Transverse colon (tissue), 3 donors: ENCODE measurements around the gene PIEZO1.

Experiments used
- CTCF ChIP-seq, 5 experiments: fragments of 200-600 bp in 3 of 5; fragments of 450-650 bp in 2 of 5; sonication (generic) in 3 of 5; IDR thresholded peaks; 1 replicate in 2 of 5; 2 replicates in 3 of 5; pipeline ENCODE4 v1.5.1; 2016 to 2017; ENCODE audit warnings: antibody characterized with exemption in 5 of 5, inconsistent platforms in 3 of 5, mild to moderate bottlenecking in 2 of 5, moderate library complexity in 1 of 5
- EP300 ChIP-seq: sonication (generic); formaldehyde crosslinking; IDR thresholded peaks from one replicate; pipeline ENCODE4 v1.6.1; 2017; ENCODE audit warnings: antibody characterized with exemption, low read depth
- POLR2A ChIP-seq: fragments of 450-650 bp; IDR thresholded peaks from one replicate; pipeline ENCODE4 v1.6.1; 2016; ENCODE audit warnings: antibody characterized with exemption, mild to moderate bottlenecking, moderate library complexity

GRCh38 chr16:88772871-88773811 is 11.9 kb downstream of the PIEZO1 start:
- TF ChIP-seq POLR2A, result no peak
- no peak for TF ChIP-seq CTCF (IDR thresholded peaks at IDR 0.05)
- no peak for TF ChIP-seq EP300
